DMS79 (cell line): ENCODE data around the gene PARD3B.

Experiments
- DNase-seq: peaks from one replicate; lab custom pipeline; 2025; lab: John Stamatoyannopoulos, UW

Gene PARD3B

DNA sequence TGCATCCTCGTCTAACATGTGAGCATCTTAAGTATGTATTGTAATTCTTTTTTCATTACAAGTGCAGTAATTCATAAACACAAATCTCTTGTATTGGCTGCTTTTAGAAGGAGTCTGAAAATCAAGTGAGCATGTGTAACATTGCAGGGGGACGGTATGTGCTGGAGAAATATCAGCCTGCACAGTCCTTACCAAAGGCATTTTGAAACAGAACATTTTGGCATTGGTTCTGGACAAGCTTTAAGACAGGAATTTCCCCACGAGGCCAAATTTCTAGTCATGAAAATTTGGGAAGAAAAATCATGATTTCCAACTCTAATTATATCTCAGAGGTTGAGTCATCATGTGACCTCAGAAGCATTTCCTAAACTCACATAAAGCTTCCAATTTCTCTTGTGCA is 1112.3 kb downstream of the PARD3B start:
- no peak for DNase-seq

DNA sequence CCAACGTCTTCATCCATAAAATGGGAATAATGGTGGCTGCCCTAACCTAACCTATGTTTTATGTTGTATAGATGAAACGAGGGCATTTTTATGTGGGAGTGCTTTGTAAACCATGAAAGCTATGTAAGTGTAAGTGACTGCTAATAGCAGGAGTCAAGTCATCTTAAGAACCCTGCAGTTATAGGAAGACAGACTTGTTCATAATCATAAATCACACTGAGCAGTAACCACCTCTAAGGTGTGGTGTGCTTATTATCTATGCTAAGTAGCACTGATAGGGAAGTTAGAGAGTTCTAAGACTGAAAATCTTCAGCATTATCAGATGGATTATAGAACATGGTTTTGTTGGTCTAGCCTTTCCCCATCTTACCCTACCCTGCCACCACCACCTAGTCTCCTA is 1112.8 kb downstream of the PARD3B start:
- DNase-seq = no peak

DNA sequence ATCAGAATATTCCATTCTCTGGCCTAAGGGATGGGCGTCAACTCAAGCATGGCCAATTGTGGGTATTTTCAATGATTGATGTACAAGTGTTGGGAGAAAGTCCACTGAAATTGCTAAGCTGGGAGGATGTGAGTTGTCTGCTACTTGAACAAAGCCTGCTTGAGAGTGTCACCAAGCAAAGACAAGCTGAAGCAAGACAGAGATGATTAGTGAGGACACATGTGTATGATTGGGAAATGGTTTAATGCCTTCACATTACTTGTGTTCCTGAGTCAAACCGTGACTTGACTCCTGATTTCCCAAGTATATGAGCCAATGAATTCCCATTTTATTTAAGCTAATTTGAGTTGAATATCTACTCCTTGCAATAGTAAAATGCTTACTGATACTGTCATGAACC is 1113.3 kb downstream of the PARD3B start:
- no peak for DNase-seq

DNA sequence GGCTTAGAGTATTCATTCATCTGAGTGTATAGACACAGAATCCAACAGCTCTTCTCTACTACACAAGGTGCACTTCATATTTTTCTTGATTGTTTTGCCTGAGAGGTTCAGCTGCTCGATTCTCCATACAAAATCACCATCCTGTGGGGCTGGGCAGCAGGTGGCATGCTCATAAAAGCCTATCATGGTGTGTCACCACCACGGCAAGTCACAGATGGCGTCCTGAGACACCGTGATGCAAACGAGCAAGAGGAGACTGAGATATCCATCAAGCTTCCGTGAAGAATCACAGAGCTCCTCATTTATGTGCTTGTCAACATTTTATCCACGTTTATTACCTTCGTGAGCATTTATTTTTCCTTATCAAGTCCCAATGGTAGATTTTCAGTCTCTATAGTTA is 1114.6 kb downstream of the PARD3B start:
- DNase-seq = no peak

DNA sequence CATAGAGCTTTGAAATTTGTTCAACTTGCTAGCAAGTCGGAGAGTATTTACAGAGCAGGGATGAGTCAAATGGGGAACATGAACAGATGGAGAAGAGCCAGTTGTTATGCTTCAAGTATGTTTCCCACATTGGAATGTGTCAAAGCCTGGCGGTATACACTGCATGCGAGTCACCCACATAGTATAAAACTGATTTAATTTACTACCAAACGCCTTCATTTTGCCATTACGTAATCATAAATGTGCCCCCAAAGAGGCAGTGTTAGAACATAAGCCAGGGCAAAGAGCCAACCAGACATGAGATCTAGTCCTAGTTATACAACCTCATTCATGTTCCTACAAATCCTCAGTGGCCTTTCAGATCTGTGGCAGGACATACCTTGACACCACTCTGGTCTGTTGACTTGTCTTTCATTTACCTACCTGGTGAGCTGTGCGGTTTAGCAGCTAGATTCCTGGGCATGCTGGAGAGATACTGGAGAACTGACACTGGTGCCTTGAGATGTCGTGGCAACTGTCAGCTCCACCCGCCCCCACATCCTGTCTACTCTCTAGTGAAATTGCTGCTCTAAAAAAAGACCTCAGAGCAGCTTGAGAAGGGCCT is 1115.3 kb downstream of the PARD3B start:
- no peak for DNase-seq

DNA sequence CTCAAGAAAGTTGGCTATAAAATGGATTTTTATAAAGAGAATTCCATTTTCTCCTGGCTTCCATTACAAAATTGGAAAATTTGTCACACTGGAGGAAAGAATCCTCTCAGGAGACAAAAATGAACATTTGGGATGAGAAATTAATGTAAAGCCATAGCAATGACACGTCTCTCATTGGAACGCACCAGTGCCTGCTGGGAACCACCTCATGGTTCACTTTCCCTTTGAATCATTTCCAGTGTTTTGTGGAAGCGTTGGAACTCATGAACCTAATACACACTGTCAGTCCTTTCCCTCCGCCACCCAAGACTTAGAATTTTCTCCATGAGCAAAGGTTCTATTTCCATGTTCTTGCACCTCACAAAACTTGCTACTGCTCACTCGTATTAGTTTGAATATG is 1116.0 kb downstream of the PARD3B start:
- DNase-seq = no peak

DNA sequence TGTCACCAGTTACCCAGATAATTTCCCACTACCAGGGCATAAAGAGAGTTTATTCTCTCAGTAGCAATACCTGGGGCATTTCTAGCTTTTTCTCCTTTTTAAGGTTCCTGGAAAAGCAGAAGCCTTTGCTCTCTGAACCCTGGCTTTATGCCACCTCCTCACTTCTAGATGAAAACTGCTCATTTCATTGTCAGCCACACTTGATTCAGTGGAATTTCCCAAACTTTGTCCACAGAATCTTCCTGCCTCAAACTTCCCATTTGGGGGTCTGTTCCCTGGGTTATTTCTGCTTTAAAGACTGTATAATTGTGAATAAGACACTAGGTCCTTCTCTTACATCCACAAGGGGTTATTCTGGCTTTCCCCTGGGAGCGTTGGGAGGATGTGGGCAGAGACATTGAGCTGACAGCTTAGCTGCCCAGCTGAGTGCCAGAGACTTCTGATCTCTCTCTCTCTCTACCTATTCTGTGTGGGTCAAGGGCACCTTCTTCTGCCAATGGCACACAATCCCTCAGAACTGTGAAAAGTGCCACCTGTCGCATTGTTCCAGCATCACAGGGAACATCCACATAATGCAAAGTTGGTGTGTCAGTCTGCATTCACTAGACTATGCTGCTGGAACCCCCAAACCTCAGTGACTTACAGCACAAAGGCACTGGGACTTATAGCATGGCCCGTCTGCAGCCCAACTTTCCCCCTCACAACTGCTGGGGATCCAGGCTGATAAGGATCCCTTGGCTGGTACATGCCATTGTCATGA is 1117.1 kb downstream of the PARD3B start:
- DNase-seq = no peak

GRCh38 chr2:205665791-205666190 is 1120.5 kb downstream of the PARD3B start:
- DNase-seq = no peak
